Measurements from ENCODE around the gene TEX12.

- no peak for TF ChIP-seq CTCF (conservative IDR thresholded peaks at IDR 0.05)
- no peak for TF ChIP-seq EZH2 (IDR thresholded peaks at IDR 0.05; ENCODE audit: low read depth)
Observed at GRCh38 chr11:112221274-112221835, 54.2 kb downstream of the TEX12 start.
